ENCODE data around the gene IL23R.

The IL23R gene

DNA sequence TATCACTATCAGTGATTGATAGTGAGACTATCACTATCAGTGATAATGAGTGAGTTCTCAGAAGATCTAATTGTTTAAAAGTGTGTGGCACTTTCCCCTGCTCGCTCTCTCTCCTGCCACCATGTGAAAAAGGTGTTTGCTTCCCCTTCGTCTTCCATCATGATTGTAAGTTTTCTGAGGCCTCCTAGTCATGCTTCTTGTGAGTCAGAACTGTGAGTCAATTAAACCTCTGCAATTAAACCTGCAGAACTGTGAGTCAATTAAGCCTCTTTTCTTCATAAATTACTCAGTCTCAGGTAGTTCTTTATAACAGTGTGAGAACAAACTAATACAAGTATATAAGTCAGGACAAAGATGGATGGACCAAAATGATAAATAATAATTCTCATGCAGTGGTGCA is 7.0 kb upstream of the IL23R start:
- Histone ChIP-seq H3K27ac (ENCODE audit: low read depth, low read length) (no peak overlapping the region), H3K36me3 (ENCODE audit: control insufficient read depth, insufficient read depth, low read length) (no peaks in the 10 kb centered on the region), H3K27me3 (ENCODE audit: control insufficient read depth, insufficient read depth, low read length) (no peaks in the 10 kb centered on the region), H3K4me1 (ENCODE audit: control insufficient read depth, insufficient read depth, low read length) (no peaks in the 10 kb centered on the region), H3K9ac (ENCODE audit: low read length) (no peak overlapping the region), H3K4me3 (ENCODE audit: low read length) (no peak overlapping the region)

DNA sequence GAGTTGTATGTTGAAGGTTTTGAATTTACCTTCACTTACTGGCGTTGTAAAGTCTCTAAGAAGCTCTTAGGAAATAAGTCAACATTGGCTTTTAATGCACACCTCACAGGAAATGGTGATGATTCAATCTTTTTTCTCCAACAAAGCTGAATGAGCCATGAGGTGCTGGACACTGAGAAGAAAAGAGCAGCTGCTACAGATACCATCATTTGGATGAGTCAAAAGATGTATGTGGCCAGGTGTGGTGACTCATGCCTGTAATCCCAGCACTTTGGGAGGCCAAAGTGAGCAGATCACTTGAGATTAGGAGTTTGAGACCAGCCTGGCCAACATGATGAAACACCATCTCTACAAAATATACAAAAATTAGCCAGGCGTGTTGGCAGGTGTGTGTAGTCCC is 3.3 kb upstream of the IL23R start:
- Histone ChIP-seq H3K36me3 (ENCODE audit: control insufficient read depth, insufficient read depth, low read length) (no peaks in the 10 kb centered on the region), H3K4me1 (ENCODE audit: control insufficient read depth, insufficient read depth, low read length) (no peaks in the 10 kb centered on the region), H3K4me3 (ENCODE audit: low read length) (no peak overlapping the region), H3K27ac (ENCODE audit: low read depth, low read length) (no peak overlapping the region), H3K27me3 (ENCODE audit: control insufficient read depth, insufficient read depth, low read length) (no peaks in the 10 kb centered on the region), H3K9ac (ENCODE audit: low read length) (no peak overlapping the region)

DNA sequence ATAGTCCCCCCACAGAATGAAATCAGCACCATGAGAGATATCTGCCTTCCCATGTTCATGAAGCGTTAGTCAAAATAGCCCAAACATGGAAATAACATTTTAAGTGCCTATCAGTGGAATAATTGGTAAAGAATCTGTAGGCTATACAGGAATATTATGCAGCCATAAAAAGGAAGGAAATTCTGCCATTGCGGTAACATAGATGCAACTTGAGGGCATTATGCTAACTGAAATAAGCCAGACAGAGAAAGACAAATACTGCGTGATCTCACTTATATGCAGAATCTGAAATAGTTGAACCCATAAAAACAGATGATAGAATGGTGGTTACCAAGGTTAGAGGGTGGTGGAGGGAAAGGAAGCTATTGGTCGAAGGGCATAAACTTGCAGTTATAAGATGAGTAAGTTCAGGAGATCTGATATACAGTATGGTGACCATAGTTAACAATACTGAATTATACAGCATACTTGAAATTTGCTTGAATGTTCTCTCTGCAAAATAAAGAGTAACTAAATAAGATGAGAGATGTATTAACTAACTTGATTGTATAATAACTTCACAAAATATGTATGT is 699 bp upstream of the IL23R start:
- Histone ChIP-seq H3K9ac (ENCODE audit: low read length) (no peak overlapping the region), H3K27ac (ENCODE audit: low read depth, low read length) (no peak overlapping the region), H3K36me3 (ENCODE audit: control insufficient read depth, insufficient read depth, low read length) (no peaks in the 10 kb centered on the region), H3K4me3 (ENCODE audit: low read length) (no peak overlapping the region), H3K27me3 (ENCODE audit: control insufficient read depth, insufficient read depth, low read length) (no peaks in the 10 kb centered on the region), H3K4me1 (ENCODE audit: control insufficient read depth, insufficient read depth, low read length) (no peaks in the 10 kb centered on the region)

DNA sequence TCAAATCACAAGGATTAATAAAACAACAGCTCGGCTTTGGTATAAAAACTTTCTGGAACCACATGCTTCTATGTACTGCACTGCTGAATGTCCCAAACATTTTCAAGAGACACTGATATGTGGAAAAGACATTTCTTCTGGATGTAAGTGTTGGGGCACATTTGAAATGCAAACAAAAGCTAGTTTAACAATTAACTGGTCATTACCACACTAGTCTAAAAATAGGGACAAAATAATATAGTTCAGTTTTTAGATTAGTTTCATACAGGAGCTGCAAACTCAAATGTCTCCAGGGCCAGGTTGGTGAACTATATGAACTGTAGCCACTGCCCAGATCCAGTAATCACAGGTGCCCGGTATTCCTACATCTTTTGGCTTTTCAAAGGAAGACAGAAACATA is 3.2 kb downstream of the IL23R start:
- H3K9ac ChIP-seq (ENCODE audit: low read length) = no peak overlapping the region
- H3K27ac ChIP-seq (ENCODE audit: low read depth, low read length) = no peak overlapping the region
- H3K4me1 ChIP-seq (ENCODE audit: control insufficient read depth, insufficient read depth, low read length) = no peaks in the 10 kb centered on the region
- H3K27me3 ChIP-seq (ENCODE audit: control insufficient read depth, insufficient read depth, low read length) = no peaks in the 10 kb centered on the region
- no peak overlapping the region for H3K4me3 ChIP-seq (ENCODE audit: low read length)
- H3K36me3 ChIP-seq (ENCODE audit: control insufficient read depth, insufficient read depth, low read length) = no peaks in the 10 kb centered on the region

DNA sequence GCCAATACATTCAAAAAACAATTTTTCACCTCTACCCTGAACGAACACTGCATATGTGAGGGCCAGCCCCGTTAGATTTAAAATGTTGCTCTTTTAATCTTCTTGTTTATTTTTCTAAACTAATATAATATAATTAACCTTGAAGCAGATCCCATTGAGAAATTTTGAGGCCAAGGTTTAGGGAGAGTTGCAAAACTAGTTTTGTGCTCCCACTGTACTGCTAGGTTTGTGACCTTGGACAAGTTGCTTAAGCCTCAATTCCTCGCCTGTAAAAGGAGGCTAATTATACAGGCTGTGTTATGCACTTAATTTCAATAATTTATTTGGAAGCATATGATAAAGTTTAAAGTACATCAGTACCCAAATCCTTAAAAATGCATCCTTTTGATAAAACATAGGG is 3.7 kb downstream of the IL23R start:
- Histone ChIP-seq H3K27me3 (ENCODE audit: control insufficient read depth, insufficient read depth, low read length) (no peaks in the 10 kb centered on the region), H3K9ac (ENCODE audit: low read length) (no peak overlapping the region), H3K27ac (ENCODE audit: low read depth, low read length) (no peak overlapping the region), H3K36me3 (ENCODE audit: control insufficient read depth, insufficient read depth, low read length) (no peaks in the 10 kb centered on the region), H3K4me3 (ENCODE audit: low read length) (no peak overlapping the region), H3K4me1 (ENCODE audit: control insufficient read depth, insufficient read depth, low read length) (no peaks in the 10 kb centered on the region)

DNA sequence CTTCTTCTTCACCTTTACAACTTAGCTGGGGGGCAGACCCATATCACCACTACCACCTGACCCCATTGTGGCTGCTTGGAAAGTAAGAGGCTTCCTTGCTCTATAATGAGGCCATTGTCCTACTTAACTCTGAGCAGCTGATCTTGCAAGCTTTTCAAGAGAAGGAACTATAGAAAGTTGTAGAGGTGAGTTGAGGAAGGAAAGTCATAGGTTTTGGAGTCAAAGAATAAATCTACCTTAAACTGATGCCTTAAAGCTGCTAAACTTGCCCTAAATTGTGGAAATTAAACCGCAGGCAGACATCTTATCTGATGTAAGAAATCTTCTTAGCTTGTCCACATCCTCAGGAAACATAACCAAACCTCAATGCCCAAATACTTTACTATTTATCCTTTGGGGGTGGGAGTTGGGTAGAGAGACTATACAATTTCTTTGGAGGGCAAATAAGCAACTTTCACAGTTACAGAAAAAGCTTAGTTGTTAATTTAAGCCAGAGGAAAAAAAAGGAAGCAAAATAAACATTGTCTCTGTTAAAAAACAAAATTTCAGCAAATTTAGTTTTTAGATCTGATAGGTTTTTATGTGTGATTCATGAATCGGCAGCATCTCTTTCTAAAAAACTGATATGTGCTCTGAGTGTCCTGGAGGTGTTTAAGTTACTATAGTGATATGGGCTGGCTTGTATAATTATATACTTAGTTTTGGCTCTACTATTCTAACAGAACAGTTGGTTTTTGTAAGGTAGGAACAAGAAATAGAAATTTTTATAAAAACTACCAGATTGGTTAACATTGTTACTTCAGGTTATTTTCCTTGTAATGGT is 4.7 kb downstream of the IL23R start:
- Histone ChIP-seq H3K9ac (ENCODE audit: low read length) (no peak overlapping the region), H3K27ac (ENCODE audit: low read depth, low read length) (no peak overlapping the region), H3K36me3 (ENCODE audit: control insufficient read depth, insufficient read depth, low read length) (no peaks in the 10 kb centered on the region), H3K27me3 (ENCODE audit: control insufficient read depth, insufficient read depth, low read length) (no peaks in the 10 kb centered on the region), H3K4me1 (ENCODE audit: control insufficient read depth, insufficient read depth, low read length) (no peaks in the 10 kb centered on the region), H3K4me3 (ENCODE audit: low read length) (no peak overlapping the region)

DNA sequence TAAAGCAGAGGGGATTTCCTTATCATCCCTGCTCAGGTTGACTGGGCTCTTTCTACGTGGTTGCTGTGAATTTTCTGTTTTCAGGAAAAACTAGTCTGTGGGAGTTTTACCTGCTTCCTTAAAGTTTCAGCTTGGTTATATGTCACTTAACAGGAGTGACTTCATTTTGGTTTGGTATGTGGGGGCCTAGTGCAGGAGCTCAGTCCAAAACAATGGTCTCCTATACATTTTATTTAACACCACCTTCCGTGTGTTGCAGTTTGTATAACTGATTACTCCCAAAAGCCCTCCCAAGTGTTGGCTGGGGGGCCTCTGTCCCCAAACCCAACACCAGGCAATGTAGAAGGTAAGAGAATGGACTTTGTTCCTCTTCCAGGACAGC is 5.3 kb downstream of the IL23R start:
- Histone ChIP-seq H3K4me3 (ENCODE audit: low read length) (no peak overlapping the region), H3K4me1 (ENCODE audit: control insufficient read depth, insufficient read depth, low read length) (no peaks in the 10 kb centered on the region), H3K27ac (ENCODE audit: low read depth, low read length) (no peak overlapping the region), H3K36me3 (ENCODE audit: control insufficient read depth, insufficient read depth, low read length) (no peaks in the 10 kb centered on the region), H3K27me3 (ENCODE audit: control insufficient read depth, insufficient read depth, low read length) (no peaks in the 10 kb centered on the region), H3K9ac (ENCODE audit: low read length) (no peak overlapping the region)

DNA sequence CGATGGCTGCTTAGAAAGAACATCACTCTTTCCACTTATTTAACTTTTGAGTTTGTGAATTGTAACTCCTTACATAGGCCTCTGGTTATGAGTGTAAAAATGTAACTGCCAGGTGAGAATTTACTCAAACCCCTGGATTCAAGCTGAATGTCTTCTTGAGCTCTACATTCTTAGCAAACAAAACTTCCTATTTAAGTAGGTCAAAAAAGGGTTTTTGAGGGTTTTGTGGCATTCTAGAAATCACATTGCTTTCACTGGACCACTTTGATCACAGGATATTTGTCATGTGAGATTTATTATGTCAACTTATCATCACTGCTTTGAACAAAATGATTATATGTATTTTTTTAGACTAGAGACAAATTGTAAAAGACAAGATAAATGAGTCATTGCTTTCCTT is 5.7 kb downstream of the IL23R start:
- Histone ChIP-seq H3K27ac (ENCODE audit: low read depth, low read length) (no peak overlapping the region), H3K4me1 (ENCODE audit: control insufficient read depth, insufficient read depth, low read length) (no peaks in the 10 kb centered on the region), H3K36me3 (ENCODE audit: control insufficient read depth, insufficient read depth, low read length) (no peaks in the 10 kb centered on the region), H3K9ac (ENCODE audit: low read length) (no peak overlapping the region), H3K27me3 (ENCODE audit: control insufficient read depth, insufficient read depth, low read length) (no peaks in the 10 kb centered on the region), H3K4me3 (ENCODE audit: low read length) (no peak overlapping the region)

DNA sequence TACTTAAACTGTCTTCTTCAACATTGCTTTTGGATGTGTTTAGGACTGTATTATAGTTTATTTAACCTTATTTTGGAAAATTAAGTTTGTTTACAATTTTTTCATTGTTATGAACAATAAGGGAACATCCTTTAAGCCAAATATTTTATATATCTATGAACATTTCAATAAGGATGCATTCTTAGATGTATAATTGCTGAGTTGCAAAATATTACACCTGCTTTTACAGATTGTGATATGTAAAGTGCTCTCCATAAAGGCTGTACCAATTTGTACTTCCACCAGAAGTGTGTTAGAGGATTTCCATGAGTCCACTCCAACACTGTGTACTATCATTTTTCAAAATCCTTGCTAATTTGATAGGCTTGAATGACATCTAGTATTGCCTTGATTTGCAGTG is 7.7 kb downstream of the IL23R start:
- no peak overlapping the region for H3K4me3 ChIP-seq (ENCODE audit: low read length)
- H3K27me3 ChIP-seq (ENCODE audit: control insufficient read depth, insufficient read depth, low read length) = no peaks in the 10 kb centered on the region
- H3K4me1 ChIP-seq (ENCODE audit: control insufficient read depth, insufficient read depth, low read length) = no peaks in the 10 kb centered on the region
- no peak overlapping the region for H3K27ac ChIP-seq (ENCODE audit: low read depth, low read length)
- H3K36me3 ChIP-seq (ENCODE audit: control insufficient read depth, insufficient read depth, low read length) = no peaks in the 10 kb centered on the region
- no peak overlapping the region for H3K9ac ChIP-seq (ENCODE audit: low read length)

DNA sequence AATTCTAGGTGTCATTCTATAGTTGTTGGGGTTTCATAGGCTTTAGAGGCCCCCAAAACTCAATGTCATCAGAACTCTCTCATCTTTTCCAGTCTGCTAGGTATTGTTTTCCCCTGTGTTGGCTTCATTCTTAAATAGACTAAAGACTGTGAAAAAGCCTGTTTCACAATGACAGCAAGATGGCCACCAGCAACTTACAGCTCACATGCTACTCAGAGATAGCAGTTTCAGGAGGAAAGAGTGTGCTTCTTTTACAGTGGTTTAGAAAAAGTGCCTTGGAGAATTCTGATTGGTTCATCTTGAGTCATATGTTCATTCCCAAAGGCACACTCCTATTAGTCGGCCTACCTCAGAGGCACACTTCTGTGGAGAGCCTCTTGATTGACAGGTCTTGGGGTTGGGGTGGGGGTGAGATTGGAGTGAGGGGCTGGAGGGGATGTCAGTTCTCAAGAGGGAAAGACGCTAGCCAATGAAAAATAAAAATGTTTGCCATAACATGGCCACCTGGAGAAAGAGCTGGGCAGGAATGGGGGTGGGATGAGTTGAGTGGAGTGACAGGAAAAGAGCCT is 8.5 kb downstream of the IL23R start:
- Histone ChIP-seq H3K27me3 (ENCODE audit: control insufficient read depth, insufficient read depth, low read length) (no peaks in the 10 kb centered on the region), H3K9ac (ENCODE audit: low read length) (no peak overlapping the region), H3K36me3 (ENCODE audit: control insufficient read depth, insufficient read depth, low read length) (no peaks in the 10 kb centered on the region), H3K27ac (ENCODE audit: low read depth, low read length) (no peak overlapping the region), H3K4me1 (ENCODE audit: control insufficient read depth, insufficient read depth, low read length) (no peaks in the 10 kb centered on the region), H3K4me3 (ENCODE audit: low read length) (no peak overlapping the region)

DNA sequence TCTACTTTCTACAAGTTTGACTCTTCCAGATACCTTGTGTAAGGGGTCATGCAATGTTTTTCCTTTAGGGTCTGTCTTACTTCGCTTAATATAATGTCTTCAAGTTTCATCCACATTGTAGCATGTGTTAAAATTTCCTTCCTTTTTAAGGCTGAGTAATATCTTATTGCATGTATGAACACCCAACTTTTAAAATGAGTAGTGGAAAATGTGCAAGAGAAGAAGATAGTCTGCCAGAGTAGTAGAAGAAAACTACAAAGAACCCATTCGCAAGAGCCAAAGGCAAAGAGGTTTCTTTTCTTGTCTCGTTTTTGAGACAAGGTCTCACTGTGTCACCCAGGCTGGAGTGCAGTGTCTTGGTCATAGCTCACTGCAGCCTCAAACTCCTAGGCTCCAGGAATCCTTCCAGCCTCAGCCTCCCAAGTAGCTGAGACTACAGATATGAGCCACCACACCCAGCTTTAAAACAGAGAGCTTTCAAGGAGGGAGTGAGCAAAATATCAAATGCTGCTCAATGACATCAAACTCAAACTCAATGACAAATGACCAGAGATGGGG is 9.4 kb downstream of the IL23R start:
- no peak overlapping the region for H3K4me3 ChIP-seq (ENCODE audit: low read length)
- no peaks in the 10 kb centered on the region for H3K36me3 ChIP-seq (ENCODE audit: control insufficient read depth, insufficient read depth, low read length)
- no peak overlapping the region for H3K27ac ChIP-seq (ENCODE audit: low read depth, low read length)
- H3K4me1 ChIP-seq (ENCODE audit: control insufficient read depth, insufficient read depth, low read length) = no peaks in the 10 kb centered on the region
- no peaks in the 10 kb centered on the region for H3K27me3 ChIP-seq (ENCODE audit: control insufficient read depth, insufficient read depth, low read length)
- no peak overlapping the region for H3K9ac ChIP-seq (ENCODE audit: low read length)

DNA sequence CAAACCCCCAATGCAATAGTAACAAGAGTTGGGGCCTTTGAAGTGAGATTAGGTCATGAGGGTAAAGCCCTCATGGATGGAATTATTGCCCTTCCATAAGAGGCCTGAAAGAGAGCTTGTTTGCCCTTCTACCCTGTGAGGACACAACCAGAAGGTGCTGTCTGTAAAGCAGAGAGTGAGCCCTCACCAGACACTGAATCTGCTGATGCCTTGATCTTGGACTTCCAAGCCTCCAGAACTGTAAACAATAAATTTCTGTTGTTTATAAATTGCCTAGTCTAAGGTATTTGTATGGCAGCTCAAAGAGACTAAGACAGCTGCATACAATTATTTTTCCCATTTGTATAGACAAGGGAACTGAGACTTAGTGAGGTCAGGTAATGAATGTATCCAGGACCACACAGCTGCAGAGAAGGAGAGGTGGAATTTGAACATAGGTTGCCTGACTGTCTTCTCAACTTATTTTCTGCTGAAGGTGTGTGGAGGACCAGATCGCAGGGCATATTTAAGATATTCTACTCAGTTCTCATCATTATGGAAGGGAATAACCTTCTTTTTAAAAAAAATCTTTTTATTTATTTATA is 18.7 kb downstream of the IL23R start:
- Histone ChIP-seq H3K4me3 (ENCODE audit: low read length) (no peak overlapping the region), H3K36me3 (ENCODE audit: control insufficient read depth, insufficient read depth, low read length) (no peaks in the 10 kb centered on the region), H3K9ac (ENCODE audit: low read length) (no peak overlapping the region)

More for the DNA sequence above, 18.7 kb downstream of the IL23R start:
- Histone ChIP-seq H3K27ac (ENCODE audit: low read depth, low read length) (no peak overlapping the region), H3K27me3 (ENCODE audit: control insufficient read depth, insufficient read depth, low read length) (no peaks in the 10 kb centered on the region), H3K4me1 (ENCODE audit: control insufficient read depth, insufficient read depth, low read length) (no peaks in the 10 kb centered on the region)

All from rectal smooth muscle tissue (tissue), 1 donor.